Measurements from ENCODE around the gene STRADB. TPM values are rescaled to one million over a fixed set of nuclear protein-coding genes. Genes with fewer than 3 reads are reported as not detected.

STRADB gene
- polyA plus RNA-seq, 1 donor from 2014 or later, result 74.8 TPM

DNA sequence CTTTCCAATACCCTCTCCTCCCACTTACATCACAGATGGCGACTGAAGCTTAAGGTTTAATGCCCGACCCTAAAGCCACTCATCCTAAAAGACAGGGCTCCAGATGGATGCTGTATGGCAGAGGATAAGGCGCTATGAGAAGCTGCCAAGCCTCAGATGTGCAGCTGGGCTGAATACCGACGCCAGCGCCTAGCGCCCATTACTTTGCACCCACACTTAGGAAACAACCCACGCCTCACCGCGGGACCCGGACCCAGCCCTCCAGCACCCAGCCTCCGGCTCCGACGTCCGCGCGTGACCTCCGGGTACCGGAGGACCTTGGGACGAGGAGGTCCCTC, 617 bp upstream of the STRADB start:
- Histone ChIP-seq H3K36me3 (ENCODE audit: insufficient read depth, low read length) (no peaks in the 10 kb centered on the region), H2AFZ (ENCODE audit: low read depth, low read length) (peak overlapping the region; percentile 97), H3K9ac (ENCODE audit: low read length) (peak overlapping the region; percentile 85), H3K27ac (ENCODE audit: low read length) (peak overlapping the region; percentile 82), H3K79me2 (replicated peaks; ENCODE audit: insufficient read depth, low read length) (peaks cover 5% of the 10 kb centered on the region), H3K9me3 (ENCODE audit: low read length) (no peaks in the 10 kb centered on the region), H3F3A (ENCODE audit: insufficient read depth, low read length, poor library complexity, severe bottlenecking) (no peaks in the 10 kb centered on the region), H3K4me2 (ENCODE audit: low read length) (peak overlapping the region; percentile 94), H3K4me3 (ENCODE audit: low read length) (peak overlapping the region; percentile 98), H4K20me1 (ENCODE audit: insufficient read depth) (no peaks in the 10 kb centered on the region), H3K9me2 (ENCODE audit: insufficient read depth, low read length) (no peaks in the 10 kb centered on the region), H3K27me3 (ENCODE audit: insufficient read depth, low read depth, low read length) (no peaks in the 10 kb centered on the region)
- TF ChIP-seq EP300 (conservative IDR thresholded peaks at IDR 0.05; ENCODE audit: poor library complexity, severe bottlenecking), result no peak
- no peak for TF ChIP-seq RAD21 (conservative IDR thresholded peaks at IDR 0.05)
- TF ChIP-seq TAF1 (IDR thresholded peaks at IDR 0.05; ENCODE audit: low read depth), result no peak
- TF ChIP-seq SMC3 (conservative IDR thresholded peaks at IDR 0.05; ENCODE audit: poor library complexity), result no peak
- no peak for TF ChIP-seq EZH2 (IDR thresholded peaks at IDR 0.05; ENCODE audit: borderline replicate concordance, insufficient read depth, low read length, poor library complexity, severe bottlenecking)
- TF ChIP-seq POLR2AphosphoS5 (IDR thresholded peaks at IDR 0.05), result no peak
- TF ChIP-seq MXI1 (conservative IDR thresholded peaks at IDR 0.05; ENCODE audit: poor library complexity, severe bottlenecking), result no peak
- TF ChIP-seq, protein P1, sequence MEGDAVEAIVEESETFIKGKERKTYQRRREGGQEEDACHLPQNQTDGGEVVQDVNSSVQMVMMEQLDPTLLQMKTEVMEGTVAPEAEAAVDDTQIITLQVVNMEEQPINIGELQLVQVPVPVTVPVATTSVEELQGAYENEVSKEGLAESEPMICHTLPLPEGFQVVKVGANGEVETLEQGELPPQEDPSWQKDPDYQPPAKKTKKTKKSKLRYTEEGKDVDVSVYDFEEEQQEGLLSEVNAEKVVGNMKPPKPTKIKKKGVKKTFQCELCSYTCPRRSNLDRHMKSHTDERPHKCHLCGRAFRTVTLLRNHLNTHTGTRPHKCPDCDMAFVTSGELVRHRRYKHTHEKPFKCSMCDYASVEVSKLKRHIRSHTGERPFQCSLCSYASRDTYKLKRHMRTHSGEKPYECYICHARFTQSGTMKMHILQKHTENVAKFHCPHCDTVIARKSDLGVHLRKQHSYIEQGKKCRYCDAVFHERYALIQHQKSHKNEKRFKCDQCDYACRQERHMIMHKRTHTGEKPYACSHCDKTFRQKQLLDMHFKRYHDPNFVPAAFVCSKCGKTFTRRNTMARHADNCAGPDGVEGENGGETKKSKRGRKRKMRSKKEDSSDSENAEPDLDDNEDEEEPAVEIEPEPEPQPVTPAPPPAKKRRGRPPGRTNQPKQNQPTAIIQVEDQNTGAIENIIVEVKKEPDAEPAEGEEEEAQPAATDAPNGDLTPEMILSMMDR (IDR thresholded peaks at IDR 0.05; ENCODE audit: poor library complexity, severe bottlenecking), result no peak
- TF ChIP-seq, protein P2, sequence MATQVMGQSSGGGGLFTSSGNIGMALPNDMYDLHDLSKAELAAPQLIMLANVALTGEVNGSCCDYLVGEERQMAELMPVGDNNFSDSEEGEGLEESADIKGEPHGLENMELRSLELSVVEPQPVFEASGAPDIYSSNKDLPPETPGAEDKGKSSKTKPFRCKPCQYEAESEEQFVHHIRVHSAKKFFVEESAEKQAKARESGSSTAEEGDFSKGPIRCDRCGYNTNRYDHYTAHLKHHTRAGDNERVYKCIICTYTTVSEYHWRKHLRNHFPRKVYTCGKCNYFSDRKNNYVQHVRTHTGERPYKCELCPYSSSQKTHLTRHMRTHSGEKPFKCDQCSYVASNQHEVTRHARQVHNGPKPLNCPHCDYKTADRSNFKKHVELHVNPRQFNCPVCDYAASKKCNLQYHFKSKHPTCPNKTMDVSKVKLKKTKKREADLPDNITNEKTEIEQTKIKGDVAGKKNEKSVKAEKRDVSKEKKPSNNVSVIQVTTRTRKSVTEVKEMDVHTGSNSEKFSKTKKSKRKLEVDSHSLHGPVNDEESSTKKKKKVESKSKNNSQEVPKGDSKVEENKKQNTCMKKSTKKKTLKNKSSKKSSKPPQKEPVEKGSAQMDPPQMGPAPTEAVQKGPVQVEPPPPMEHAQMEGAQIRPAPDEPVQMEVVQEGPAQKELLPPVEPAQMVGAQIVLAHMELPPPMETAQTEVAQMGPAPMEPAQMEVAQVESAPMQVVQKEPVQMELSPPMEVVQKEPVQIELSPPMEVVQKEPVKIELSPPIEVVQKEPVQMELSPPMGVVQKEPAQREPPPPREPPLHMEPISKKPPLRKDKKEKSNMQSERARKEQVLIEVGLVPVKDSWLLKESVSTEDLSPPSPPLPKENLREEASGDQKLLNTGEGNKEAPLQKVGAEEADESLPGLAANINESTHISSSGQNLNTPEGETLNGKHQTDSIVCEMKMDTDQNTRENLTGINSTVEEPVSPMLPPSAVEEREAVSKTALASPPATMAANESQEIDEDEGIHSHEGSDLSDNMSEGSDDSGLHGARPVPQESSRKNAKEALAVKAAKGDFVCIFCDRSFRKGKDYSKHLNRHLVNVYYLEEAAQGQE (IDR thresholded peaks at IDR 0.05; ENCODE audit: borderline replicate concordance), result no peak

DNA sequence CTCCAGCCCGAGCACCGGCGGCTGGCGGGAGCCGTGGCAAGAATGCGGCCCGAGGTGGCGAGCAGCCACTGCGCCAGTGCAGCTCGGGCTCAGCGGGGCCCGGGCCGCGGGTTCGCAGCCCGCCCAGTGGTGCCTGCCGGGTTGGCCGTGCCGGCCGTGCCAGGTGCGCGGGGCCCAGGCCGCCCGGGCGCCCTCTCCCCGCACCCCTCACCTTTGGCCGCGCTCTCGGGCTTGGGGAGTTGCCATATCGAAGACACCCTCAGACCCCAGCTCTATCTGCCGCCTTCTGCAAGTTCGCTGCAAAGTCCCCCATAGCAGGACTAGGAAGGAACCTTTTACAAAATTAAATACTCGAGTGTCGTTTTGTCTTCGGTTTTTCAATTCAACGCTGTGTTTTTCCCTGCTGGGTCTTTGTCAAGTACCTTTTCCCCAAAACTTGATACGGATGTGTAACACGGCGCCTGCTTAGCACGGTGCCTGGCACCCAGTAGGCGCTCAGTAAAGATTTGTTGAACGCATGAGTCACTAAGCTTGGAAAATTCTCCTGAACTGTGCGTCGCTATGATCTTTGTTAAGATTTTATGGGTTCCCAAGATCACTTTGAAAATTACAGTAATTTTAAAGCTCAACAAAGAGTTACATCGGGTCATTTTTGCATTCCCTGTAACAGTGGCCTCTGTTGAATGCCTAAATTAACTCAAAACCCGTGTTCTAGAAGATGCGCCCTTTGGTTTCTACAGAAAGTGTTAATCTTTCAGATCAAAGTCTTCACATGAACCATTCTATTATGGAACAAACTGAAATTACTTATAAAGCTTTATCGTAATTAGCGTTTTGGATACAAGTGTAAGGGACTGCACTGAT, 750 bp downstream of the STRADB start:
- Histone ChIP-seq H3K27me3 (ENCODE audit: insufficient read depth, low read depth, low read length) (no peaks in the 10 kb centered on the region), H4K20me1 (ENCODE audit: insufficient read depth) (no peaks in the 10 kb centered on the region), H3K4me2 (ENCODE audit: low read length) (peak overlapping the region; percentile 83), H3K4me3 (ENCODE audit: low read length) (peak overlapping the region; percentile 98), H3K27ac (ENCODE audit: low read length) (peak overlapping the region; percentile 69), H3F3A (ENCODE audit: insufficient read depth, low read length, poor library complexity, severe bottlenecking) (no peaks in the 10 kb centered on the region), H3K36me3 (ENCODE audit: insufficient read depth, low read length) (no peaks in the 10 kb centered on the region), H2AFZ (ENCODE audit: low read depth, low read length) (peak overlapping the region; percentile 57), H3K9me2 (ENCODE audit: insufficient read depth, low read length) (no peaks in the 10 kb centered on the region), H3K9ac (ENCODE audit: low read length) (peak overlapping the region; percentile 85), H3K9me3 (ENCODE audit: low read length) (no peaks in the 10 kb centered on the region), H3K79me2 (replicated peaks; ENCODE audit: insufficient read depth, low read length) (peaks cover 5% of the 10 kb centered on the region)
- no peak for TF ChIP-seq EZH2 (IDR thresholded peaks at IDR 0.05; ENCODE audit: borderline replicate concordance, insufficient read depth, low read length, poor library complexity, severe bottlenecking)
- no peak for TF ChIP-seq TAF1 (IDR thresholded peaks at IDR 0.05; ENCODE audit: low read depth)
- no peak for TF ChIP-seq POLR2AphosphoS5 (IDR thresholded peaks at IDR 0.05)
- no peak for TF ChIP-seq EP300 (conservative IDR thresholded peaks at IDR 0.05; ENCODE audit: poor library complexity, severe bottlenecking)
- TF ChIP-seq, protein P2 (IDR thresholded peaks at IDR 0.05; ENCODE audit: borderline replicate concordance), result peak; percentile 39
- no peak for TF ChIP-seq SMC3 (conservative IDR thresholded peaks at IDR 0.05; ENCODE audit: poor library complexity)
- no peak for TF ChIP-seq RAD21 (conservative IDR thresholded peaks at IDR 0.05)
- TF ChIP-seq, protein P1 (IDR thresholded peaks at IDR 0.05; ENCODE audit: poor library complexity, severe bottlenecking), result peak; percentile 21
- no peak for TF ChIP-seq MXI1 (conservative IDR thresholded peaks at IDR 0.05; ENCODE audit: poor library complexity, severe bottlenecking)

Measured in neural cell (in vitro differentiated cells).